SK-N-SH (cell line): ENCODE measurements around the gene PKNOX2.

Experiments used
- PBX3 ChIP-seq: IDR thresholded peaks from 2 replicates; pipeline ENCODE4; 2012
- POLR2AphosphoS5 ChIP-seq: IDR thresholded peaks from 2 replicates; pipeline ENCODE4 v1.6.1; 2012; ENCODE audit warnings: low read depth, low read length
- RXRA ChIP-seq: IDR thresholded peaks from 2 replicates; pipeline ENCODE4 v1.4.0; 2012; ENCODE audit warnings: low read depth, mild to moderate bottlenecking, borderline replicate concordance
- USF2 ChIP-seq: fragments of 150-350 bp; IDR thresholded peaks from 2 replicates; pipeline ENCODE4 v1.6.1; 2017; ENCODE audit warnings: antibody characterized with exemption, low read length, low read depth, borderline replicate concordance
- YY1 ChIP-seq: IDR thresholded peaks from 2 replicates; pipeline ENCODE4 v1.4.0; 2012; ENCODE audit warnings: low read depth, mild to moderate bottlenecking

- no peak for TF ChIP-seq YY1
- no peak for TF ChIP-seq USF2
- TF ChIP-seq RXRA: no peak
- no peak for TF ChIP-seq POLR2AphosphoS5
- TF ChIP-seq PBX3: no peak
Measured at GRCh38 chr11:125207866-125208425, 43.4 kb downstream of the PKNOX2 start.
